Measurements from ENCODE around the gene MSRB3.
"Not testable (repeated sequence)": the region's sequence is repeated elsewhere in the genome, so short reads cannot be mapped to it uniquely, and the experiment has no call there.

MSRB3 gene

DNA sequence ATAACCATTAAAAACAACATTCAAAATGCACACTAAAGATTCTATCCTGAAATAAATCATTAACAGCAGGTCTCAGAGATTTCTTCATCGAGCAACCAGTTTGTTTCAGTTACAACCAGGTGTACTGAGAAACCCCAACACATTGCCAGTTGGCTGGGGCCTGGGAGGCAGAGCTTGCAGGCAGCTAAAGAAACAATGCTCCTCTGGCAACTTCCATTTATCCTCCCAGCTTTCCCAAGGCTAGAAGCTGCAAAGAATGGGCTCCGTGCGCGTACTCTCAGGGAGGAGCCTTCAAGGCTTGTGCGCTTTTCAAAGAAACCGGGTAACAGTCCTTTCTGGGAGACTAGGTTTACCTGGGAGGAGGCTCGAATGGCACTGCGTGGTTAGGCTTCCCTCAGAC, 181.6 kb downstream of the MSRB3 start:
- no peak for DNase-seq

DNA sequence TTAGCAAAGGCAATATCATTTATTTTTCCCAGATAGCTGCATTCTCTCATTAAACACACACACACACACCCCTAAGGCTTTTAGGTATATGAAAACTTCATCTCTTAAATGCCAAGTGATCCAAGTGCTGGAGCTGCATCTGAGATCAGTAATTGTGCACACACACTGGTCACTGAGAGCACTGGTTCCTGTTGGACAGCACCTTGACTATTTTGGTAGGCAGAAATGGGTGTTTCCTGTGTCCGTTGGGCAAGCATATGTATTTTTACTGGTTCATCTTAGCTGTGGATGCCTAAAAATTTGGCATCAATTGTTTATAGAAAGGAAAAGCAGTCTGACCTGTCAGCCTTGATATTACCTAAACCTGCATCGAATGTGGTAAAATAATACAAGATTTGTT, 182.5 kb downstream of the MSRB3 start:
- no peak for DNase-seq

DNA sequence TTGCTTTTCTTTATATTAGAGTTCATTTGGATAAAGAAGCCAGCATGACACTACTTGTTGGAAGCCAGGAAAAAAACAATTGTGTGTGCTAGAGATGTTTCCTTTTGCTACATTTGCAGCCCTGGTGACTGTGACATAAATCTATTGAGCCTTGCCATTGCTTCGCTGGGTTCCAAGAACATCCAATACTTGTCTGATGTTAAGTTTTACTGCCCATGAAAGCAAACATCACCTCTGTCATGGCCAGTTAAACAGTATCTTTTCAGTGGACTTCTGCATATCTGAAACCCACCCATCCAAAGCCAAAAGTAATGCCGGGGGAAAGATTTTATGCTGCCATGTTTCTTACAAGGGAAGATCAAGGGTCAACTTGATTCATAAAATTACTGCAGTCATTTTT, 184.0 kb downstream of the MSRB3 start:
- no peak for DNase-seq

DNA sequence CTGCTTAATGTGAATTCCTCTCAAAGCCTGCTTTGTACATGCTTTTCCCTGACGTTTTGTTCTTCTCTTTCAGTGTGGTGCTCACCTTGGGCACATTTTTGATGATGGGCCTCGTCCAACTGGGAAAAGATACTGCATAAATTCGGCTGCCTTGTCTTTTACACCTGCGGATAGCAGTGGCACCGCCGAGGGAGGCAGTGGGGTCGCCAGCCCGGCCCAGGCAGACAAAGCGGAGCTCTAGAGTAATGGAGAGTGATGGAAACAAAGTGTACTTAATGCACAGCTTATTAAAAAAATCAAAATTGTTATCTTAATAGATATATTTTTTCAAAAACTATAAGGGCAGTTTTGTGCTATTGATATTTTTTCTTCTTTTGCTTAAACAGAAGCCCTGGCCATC, 184.6 kb downstream of the MSRB3 start:
- DNase-seq: no peak

DNA sequence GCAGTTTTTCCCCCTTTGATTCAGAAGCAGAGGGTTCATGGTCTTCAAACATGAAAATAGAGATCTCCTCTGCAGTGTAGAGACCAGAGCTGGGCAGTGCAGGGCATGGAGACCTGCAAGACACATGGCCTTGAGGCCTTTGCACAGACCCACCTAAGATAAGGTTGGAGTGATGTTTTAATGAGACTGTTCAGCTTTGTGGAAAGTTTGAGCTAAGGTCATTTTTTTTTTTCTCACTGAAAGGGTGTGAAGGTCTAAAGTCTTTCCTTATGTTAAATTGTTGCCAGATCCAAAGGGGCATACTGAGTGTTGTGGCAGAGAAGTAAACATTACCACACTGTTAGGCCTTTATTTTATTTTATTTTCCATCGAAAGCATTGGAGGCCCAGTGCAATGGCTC, 185.1 kb downstream of the MSRB3 start:
- no peak for DNase-seq

DNA sequence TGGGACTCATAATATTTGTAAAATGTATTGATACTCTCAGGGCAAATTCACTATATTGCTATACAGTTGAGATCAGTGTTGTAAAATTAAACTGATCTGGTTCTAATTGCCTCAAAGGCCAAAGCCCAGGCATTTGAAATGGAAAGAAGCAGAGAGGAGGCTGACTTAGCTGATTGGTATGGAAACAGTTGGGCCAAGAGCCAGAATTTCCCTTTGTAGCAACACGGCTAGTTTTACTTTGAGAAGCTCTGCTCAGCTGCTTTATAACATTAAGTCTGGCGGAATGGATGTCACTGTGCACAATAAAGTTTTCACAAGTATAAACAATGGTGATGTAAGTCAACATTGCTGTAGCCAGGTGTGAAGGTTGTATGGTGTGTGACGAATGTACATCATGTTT, 186.4 kb downstream of the MSRB3 start:
- no peak for DNase-seq

DNA sequence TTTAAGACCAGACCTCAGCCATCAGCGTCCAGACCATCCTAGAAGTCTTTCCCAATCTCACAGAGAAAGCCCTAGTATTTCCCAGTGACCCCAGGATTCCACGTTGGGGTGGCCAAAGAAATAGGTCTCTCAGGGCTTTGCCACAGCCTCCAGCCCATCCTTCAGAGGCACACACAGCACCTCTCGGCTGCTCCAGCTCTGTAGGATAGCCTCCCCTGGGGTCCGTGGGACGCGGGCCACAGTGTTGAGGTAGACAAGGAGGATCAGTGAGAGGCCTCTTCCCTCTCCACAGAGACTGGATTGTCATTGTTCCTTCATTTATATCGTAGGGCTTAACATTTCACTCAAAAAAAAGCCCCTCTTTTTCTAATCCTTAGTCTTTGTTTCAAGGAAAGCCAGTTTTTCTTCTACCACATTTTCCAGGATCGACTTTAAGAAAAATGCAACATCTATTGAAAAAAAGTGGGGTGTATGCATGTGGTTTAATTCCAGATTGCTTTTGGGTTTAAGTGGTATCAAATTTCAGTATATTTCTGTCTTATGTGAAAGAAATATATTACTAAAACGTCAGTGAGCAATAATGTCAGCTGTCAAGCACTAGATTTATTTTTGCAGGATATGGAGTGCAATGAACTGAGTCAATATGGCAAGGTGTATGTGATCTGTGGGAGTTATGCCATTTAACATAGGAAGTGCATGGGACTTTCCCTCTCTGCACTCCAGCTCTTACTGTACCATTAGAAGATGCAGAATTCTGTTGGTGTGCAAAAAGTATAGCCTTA, 187.5 kb downstream of the MSRB3 start:
- DNase-seq: no peak

DNA sequence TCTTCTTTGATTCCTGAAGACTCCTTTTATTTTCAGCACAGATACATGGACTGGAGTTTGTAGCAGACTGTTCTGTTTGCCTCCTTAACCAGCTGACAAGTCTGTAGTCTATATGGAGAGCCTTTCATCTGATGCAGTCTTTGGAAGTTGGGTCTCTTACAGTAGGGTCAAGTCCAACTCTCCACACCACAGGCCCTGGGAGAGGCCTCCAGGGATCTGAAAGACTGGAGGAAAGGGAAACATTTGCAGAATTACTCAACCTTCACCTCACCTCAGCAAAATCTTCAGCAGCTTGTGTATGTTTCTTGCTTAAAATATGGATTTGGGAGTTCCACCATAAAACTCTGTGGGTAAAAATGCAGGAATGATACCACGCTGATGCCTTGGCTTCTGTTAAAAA, 188.4 kb downstream of the MSRB3 start:
- DNase-seq: no peak

DNA sequence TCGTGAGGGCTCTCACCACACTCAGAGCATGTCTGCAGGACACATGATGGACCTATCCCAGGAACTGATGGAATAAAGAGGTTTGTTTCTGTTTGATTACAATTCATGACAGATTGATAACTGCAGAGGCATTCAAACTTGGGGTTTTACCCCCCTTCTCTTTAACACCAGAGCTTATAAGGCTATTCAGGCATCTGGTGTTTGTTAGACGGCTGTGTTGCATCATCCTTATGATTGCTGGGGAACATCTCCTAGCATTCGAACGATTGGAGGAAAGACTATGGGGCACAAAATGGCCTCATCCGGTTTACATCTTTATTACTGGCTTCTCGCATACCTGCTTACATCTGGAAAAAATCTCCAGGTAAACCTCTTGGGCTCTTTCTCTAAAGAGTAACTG, 191.8 kb downstream of the MSRB3 start:
- DNase-seq: no peak

DNA sequence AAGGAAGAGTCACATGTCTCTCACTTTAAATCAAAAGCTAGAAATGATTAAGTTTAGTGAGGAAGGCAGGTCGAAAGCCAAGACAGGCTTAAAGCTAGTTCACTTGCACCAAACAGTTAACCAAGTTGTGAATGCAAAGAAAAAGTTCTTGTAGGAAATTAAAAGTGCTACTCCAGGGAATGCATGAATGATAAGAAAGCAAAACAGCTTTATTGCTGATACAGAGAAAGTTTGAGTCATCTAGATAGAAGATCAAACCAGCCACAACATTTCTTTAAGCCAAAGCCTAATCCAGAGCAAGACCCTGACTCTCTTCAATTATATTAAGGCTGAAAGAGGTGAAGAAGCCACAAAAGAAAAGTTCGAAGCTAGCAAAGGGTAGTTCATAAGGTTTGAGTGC, 193.6 kb downstream of the MSRB3 start:
- no peak for DNase-seq

DNA sequence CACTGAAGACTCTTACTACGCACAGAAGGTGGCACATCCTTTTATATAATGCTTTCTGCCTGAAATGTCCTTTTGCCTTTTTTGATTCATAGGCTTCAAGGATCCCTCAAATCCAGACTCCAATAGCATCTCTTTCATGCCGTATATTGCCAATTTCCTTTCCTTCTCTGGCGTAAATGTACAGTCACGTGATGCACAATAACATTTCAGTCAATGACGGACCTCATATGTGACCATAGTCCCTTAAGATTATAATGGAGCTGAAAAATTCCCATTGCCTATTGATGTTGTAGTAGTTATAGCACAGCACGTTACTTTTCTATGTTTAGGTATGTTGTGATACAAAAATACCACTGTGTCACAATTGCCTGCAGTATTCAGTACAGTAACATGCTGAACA, 196.3 kb downstream of the MSRB3 start:
- DNase-seq: no peak

DNA sequence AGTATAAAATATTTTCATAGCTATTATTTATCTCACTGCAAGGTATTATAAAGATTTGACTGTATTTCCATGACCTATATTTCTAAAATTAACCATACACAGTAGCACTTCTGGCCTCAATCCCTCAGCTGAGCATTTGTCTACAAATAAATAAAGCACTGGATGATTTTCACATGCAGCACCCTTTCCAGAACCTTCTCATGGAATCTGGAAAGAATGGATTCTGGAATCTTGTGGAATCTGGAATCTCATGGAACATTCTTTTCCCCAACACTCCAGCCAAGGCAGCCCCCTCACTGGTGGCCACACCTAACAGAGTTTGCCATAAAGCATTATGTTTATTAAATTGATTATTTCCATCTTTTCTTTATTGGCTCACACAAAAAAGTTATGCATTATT, 199.2 kb downstream of the MSRB3 start:
- DNase-seq: no peak

DNA sequence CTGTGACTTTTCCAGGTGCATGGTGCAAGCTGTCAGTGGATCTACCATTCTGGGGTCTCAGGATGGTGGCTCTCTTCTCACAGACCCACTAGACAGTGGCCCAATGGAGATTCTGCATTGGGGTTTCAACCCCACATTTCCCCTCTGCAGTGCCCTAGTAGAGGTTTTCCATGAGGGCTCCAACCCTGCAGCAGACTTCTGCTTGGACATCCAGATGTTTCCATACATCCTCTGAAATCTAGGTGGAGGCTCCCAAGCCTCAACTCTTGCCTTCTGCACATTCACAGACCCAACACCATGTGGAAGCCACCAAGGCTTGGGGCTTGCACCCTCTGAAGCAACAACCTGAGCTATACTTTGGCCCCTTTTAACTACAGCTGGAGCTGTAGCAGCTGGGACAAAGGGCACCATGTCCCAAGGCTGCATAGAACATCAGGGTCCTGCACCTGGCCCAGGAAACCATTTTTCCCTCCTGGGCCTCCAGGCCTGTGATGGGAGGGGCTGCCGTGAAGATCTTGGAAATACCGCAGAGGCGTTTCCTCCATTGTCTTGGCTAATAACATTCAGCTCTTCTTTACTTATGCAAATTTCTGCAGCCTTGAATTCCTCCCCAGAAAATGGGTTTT, 205.5 kb downstream of the MSRB3 start:
- DNase-seq: not testable (repeated sequence)

DNA sequence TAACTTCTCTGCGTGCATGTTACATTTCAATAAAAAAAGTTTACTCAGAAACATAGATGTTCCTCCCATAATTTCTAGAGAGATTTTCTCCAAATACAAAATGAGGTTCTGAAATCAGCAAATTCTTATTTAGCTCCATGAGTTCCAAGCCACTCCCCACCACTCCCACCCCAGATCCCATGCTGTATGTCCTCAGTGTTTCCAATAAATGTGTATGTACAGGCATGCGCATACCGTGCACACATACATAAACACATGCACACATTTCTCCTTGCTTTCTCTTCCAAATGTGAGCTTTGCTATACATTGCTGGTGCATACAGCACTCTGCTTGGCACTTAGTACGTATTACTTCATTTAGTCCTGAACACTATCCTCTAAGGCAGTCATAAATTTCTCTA, 209.7 kb downstream of the MSRB3 start:
- no peak for DNase-seq

DNA sequence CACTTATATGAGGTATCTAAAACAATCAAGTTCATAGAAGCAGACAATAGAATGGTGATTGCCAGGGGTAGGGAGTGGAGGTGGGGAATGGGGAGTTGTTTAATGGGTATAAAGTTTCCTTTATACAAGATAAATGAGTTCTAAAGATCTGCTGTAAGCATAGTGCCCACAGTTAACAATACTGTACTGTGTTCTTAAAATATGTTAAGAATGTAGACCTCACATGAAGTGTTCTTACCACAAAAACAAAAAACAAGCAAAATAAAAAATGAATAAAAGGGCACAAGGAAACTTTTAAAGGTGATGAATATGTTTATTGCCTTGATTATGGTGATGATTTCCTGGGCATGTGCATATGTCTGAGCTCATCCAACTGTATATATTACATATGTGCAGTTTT, 211.8 kb downstream of the MSRB3 start:
- no peak for DNase-seq

DNA sequence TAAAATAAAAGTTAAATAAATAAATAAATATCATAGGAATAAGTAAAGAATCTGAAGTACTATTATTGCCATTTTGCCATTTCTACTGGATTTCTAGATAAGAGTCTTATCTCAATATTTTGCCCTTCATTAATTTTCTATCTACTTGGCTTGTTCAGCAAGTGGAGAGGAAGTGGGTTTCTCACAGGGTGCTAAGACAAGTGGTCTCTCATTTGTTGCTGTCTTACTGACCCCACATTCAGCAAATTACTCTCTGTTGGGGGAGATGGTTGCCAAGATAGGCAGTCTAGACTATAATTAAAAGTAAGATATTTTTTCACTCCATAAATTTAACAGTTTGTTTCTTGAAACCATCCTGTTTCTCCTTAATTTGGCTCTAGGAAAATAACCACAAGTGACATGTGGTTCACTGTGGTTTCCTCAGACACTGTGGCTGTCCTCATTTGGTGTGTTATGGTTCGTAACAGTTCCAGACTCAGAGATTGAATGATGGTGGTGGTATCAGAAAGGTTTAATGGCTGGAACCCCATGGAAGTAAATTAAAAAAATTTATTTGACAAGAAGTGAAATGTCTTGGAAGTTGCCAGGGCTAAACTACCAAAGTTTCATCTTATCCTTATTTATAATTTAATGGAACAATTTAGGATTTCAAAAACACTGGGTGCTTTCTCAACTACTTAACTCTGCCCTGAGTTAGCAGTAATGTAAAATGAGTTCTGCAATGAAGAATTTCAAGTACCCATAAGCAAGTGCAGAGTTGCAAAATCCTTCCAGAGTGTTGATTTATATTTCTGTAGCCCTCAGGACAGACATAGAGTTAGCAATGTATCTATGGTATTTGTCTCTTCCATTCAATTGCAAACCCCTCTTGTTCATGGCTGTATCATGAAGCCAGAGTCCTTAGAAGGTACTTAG, 214.8 kb downstream of the MSRB3 start:
- DNase-seq: no peak

DNA sequence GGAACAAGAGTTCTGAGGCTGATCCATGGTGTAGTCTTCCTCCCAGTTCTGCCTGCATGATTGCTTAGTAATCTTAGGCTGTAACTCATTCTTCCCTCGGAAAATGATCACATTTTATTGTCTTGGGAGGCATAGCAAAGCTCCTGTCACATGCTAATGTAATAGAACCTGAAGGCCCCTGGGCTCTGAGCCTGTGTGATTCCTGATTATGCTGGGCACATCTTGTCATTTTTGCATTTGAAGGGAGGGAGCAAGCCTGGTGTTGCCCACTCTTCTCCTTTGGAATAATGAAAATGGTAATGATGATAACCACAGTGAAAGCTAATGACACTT, 215.4 kb downstream of the MSRB3 start:
- DNase-seq: no peak

DNA sequence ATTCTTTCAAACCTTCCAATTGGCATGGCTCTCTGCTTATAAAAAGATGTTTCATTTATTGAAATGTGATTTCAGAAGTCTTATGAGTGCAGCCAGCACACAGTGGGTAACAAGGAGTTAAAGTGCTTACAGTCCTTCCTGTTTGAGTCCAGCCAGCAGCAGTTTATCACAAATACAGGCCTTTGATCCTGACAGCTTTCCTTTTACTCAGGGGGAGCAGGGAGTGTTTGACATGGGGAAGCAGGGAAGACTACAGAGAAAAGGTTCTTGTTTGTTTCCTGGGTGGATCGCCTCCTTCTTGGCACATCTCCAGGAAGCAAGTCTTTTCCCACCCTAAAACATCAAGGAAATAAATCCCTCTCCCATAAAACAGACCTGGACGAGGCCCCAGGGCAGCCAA, 216.1 kb downstream of the MSRB3 start:
- DNase-seq: no peak

DNA sequence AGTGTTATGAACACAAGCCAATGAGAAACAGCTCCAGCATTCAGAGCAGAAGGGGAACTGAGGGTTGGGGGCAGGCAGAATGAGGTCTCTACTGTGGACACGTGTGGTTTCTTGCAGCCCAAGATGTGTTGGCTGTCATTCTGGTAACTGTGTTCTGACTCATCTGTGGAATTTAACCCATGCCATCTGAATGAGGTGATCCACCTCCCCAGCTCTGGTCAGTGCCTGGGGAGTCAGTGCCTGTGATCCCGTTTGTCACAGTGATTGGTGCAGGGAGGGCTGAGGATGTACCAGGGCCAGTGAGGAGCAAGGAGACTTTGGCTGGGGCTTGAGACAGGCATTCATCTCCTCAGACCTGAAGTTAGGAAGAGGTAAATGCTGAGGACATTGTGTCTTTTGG, 216.8 kb downstream of the MSRB3 start:
- DNase-seq: peak; percentile 17

DNA sequence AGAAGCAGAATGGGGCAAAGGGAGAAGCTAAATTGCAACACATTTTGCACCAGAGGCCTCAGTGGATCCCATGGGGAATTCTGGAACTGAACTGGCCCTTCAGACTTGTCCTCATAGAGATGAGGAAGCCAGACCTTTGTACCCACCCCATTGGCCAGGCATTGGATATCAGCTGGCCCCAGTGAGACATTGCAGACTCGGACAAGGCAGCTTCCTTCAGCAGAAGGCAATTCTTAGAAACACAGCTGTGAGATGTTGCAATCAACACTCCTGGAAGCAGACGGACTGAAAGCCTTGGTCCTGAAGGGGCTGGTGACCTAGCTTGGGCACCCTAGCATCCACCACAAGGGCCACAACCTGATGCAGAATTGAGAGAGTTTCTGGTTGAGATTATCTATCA, 218.1 kb downstream of the MSRB3 start:
- no peak for DNase-seq

DNA sequence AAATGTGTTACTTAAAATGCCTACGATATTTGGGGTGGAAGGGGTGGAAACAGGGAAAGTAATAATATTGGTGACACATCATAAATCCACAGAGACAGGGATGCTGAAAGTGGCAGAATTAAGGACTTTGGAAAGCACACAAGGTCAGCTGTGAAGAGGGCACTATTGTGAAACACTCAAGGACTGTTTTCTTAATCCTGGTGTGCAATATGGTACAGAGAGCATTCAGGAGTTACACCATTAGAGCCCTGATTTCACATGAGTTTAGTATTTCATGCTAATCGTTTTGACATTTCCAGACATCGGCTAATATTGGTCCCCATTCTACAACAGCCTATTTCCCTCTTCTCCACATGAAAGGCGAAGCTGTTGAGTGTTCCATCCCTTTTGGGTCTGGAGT, 219.2 kb downstream of the MSRB3 start:
- DNase-seq: no peak

DNA sequence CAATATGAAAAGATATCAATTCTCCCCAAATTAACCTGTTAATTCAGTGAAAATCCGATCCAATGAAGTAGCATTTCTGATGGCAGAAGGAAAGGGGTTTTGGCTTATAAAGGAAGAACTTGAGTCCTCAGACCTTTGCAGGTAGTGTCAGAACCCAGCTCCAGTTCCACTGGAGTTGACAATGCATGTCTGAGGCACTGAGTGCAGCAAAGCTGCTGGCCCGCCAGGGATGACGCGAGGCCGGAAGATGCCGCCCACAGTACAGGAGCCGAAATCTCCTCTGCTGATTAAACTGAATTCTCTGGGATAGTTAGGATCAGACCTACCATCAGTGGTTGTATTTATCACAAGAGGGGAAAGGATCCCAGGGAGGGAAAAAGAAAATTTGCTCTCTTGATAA, 220.7 kb downstream of the MSRB3 start:
- DNase-seq: no peak

DNA sequence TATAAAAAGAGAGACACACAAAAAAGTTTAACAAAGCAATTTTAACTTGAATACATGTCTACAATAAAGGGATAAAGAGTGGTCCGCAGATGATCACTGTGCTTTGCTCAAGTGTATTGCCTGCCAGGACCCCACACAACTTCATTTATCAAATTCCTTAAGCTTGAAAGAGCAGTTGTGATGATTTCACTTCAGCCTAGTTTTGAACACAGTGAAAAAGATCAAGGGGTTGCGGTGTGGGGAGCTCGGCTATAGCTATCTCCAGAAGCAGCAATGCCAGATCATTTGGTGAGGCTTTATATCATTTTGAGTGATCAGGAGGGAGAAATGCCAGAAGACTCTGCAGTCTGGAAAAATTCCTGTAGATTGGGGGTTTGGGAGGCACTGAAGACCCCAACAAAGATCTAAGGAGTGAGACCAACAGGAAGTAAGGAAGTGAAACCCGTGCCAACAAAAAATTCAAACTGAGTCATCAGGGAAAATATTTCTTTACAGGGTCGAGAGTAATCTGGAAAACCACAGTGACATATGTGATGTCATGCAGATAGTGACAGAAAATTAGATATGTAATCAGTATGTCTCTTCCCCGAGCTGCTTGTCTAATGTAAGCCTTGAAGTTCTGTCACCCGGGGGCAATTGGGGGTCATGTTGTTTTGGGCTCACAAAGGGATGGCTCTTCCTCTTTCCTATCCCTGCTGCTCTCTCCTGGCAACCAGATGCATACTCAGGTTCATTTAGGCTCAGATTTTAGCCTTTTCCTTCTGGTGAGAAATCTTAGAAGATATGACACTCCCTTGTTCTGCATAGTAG, 221.8 kb downstream of the MSRB3 start:
- DNase-seq: no peak

Data from 8988T (cell line).